NK-92 (cell line): ENCODE data around the gene MAP4.

ENCODE experiments used
- DNase-seq: peaks from one replicate; lab custom pipeline; 2025; ENCODE audit not compliant: unreplicated experiment; lab: John Stamatoyannopoulos, UW

Gene MAP4

GRCh38 chr3:47867451-47868044 is 148.7 kb downstream of the MAP4 start:
- DNase-seq: no peak

- DNase-seq: no peak
Observed at GRCh38 chr3:47865192-47865591, 151.0 kb downstream of the MAP4 start.

- no peak for DNase-seq
Observed at GRCh38 chr3:47863391-47864128, 152.7 kb downstream of the MAP4 start.

GRCh38 chr3:47859956-47860605 is 156.1 kb downstream of the MAP4 start:
- DNase-seq: no peak

GRCh38 chr3:47857151-47857550 is 159.1 kb downstream of the MAP4 start:
- DNase-seq: no peak

- no peak for DNase-seq
Observed at GRCh38 chr3:47856669-47857068, 159.5 kb downstream of the MAP4 start.

GRCh38 chr3:47855461-47856383 is 160.5 kb downstream of the MAP4 start:
- DNase-seq: no peak

- no peak for DNase-seq
Observed at GRCh38 chr3:47854720-47855455, 161.3 kb downstream of the MAP4 start.

GRCh38 chr3:47854267-47854666 is 161.9 kb downstream of the MAP4 start:
- no peak for DNase-seq

GRCh38 chr3:47852604-47853602 is 163.3 kb downstream of the MAP4 start:
- DNase-seq: no peak

- no peak for DNase-seq
Observed at GRCh38 chr3:47851888-47852603, 164.2 kb downstream of the MAP4 start.

- DNase-seq: no peak
Observed at GRCh38 chr3:47850564-47851410, 165.4 kb downstream of the MAP4 start.

GRCh38 chr3:47849699-47850563 is 166.3 kb downstream of the MAP4 start:
- DNase-seq: no peak

GRCh38 chr3:47849186-47849698 is 167.0 kb downstream of the MAP4 start:
- DNase-seq: no peak

- DNase-seq: no peak
Observed at GRCh38 chr3:47848599-47849117, 167.6 kb downstream of the MAP4 start.

GRCh38 chr3:47847801-47848518 is 168.3 kb downstream of the MAP4 start:
- DNase-seq: no peak
